GM12873 (cell line): ENCODE measurements around the gene SLA2.

Experiments used
- TF ChIP-seq, protein P1 (sequence below): IDR thresholded peaks from 2 replicates; pipeline ENCODE4 v1.5.1; 2012; ENCODE audit warnings: low read depth, mild to moderate bottlenecking, moderate library complexity, low read length, control low read depth; ENCODE audit not compliant: insufficient read depth; ENCODE audit errors: missing control alignments

The SLA2 gene

DNA sequence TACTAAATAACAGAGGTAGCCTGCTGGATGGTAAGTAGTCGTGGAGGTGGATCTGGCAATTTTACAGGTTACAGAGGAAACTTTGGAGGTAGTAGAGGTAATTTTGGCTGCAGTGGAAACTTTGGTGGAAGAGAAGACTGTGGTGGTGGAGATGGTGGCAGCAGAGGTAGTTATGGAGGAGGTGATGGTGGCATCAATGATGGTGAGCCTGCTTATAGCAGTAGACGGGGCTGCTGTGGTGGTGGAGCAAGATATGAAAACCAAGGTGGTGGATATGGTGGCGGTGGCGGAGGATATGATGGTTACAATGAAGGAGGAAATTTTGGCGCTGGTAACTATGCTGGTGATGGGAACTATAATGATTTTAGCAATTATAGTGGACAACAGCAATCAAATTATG lies 25.1 kb downstream of the SLA2 start:
- TF ChIP-seq, protein P1, sequence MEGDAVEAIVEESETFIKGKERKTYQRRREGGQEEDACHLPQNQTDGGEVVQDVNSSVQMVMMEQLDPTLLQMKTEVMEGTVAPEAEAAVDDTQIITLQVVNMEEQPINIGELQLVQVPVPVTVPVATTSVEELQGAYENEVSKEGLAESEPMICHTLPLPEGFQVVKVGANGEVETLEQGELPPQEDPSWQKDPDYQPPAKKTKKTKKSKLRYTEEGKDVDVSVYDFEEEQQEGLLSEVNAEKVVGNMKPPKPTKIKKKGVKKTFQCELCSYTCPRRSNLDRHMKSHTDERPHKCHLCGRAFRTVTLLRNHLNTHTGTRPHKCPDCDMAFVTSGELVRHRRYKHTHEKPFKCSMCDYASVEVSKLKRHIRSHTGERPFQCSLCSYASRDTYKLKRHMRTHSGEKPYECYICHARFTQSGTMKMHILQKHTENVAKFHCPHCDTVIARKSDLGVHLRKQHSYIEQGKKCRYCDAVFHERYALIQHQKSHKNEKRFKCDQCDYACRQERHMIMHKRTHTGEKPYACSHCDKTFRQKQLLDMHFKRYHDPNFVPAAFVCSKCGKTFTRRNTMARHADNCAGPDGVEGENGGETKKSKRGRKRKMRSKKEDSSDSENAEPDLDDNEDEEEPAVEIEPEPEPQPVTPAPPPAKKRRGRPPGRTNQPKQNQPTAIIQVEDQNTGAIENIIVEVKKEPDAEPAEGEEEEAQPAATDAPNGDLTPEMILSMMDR, result no peak

DNA sequence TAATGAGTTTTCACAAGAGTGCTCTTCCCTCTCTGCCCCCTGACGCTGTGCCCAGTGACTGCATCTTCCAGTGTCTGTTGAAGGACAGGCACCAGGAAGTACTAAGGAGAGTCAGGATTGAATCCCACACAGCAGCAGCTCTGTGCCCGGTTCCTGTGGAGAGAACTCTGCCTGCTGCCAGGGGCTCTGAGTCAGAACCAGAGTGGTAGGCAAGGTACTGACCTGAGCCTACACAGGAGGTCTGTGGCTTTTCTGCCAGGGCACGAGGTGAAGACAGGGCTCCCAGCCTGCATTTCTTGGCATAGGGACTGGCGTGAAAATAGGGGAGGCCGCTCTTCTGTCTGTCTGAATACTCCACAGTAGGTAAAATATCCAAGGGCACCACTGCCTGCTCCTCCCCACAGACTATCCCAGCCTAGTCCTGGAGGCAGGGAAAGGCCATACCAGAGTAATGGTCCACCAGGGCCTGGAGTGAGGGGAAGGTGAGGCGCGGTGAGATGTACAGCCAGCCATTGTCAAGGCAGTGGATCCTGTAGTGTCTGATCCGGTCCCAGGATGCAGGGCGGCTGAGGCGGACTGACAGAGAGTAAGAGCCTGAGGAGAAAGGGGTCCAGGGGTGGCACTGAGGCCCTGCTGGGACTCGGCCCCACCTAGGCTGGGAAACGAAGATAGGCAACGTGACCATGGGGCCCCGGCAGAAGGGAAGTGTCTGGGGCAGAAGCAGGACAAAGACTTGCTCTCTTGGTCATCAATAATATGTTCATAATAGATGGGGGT lies 31.0 kb downstream of the SLA2 start:
- TF ChIP-seq, protein P1, result no peak

- TF ChIP-seq, protein P1, result no peak
Observed at GRCh38 chr20:36613974-36614373, 32.0 kb downstream of the SLA2 start.

- TF ChIP-seq, protein P1, result no peak
Observed at GRCh38 chr20:36611625-36612024, 34.4 kb downstream of the SLA2 start.

DNA sequence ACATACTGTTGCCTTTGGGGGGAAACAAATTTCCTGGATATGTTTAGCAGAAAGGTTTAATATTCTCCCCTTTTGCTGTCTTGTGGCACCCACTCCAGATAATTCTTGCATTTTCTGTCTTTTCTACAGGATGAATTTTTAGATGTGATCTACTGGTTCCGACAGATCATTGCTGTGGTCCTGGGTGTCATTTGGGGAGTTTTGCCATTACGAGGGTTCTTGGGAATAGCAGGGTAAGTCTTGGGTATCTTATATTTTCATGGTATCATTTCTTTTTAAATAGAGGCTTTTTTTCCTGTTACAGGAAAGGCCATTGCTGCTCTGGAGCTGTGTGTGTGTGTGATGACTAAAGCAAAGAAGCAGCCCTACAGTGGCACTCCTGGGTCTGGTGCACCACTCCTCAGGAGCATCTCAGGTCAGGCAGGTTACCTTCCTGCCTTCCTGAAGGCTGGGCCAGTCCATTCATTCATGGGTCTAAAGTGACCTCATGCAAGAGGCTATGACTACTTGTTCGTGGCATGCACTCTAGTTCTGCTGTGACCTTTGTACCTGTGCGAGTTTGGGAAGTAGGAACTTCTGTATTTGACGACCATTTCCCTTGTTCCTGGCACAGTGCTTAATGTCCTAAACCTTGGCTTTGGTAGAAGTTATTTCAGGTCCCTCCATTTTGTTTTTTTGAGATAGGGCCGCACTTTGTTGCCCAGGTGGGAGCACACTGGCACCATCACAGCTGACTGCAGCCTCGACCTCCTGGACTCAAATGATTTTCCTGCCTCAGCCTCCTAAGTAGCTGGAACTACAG lies 38.2 kb downstream of the SLA2 start:
- TF ChIP-seq, protein P1, result no peak

DNA sequence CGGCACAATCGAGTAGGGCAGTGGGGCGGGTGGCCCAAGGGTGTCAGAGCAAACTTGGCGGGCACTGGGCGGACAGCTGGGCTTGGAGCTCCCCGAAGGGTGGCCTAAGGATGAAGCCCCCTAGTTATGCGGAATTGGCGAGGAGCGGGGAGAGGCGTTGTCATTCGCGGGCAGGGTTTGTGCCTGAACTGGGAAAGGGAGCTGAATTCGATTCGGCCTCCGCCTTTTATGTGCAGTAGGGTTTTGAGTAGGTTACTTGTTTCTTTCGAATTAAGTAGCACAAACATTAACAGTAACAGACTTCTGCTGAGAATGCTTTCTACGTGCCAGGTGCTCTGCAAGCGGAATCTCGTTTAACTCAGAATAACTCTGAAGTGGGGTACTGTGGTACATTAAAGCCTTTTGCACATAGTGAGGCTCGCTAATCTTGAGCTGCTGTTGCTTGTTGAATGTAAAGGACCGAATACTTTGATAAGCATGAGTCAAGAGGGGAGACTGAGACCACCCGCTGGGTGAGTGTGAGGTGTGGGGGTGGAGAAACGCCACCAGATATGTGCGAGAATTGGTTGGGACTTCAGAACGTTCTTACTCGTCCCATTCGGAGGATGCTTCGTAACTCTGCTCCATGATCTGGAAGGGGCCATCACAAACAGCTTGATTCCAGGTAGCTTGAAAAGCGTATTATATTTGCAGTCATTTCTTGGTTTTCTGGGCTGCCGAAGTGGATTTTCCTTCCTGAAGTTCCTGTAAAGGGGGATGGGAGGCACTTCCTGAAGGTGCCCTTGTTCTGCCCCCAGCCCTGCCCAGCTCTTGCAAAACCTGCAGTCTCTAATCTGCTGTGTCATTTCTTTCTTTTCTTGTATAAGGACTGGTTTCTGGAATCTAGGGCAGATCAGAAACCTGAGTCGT lies 39.6 kb downstream of the SLA2 start:
- TF ChIP-seq, protein P1, result no peak
